Stimulated activated CD8-positive, alpha-beta memory T cell treated with anti-CD3 and anti-CD28 coated beads, Interleukin-15, amount 100 ng/mL, for 4 hours (primary cell): ENCODE measurements around the gene NLRX1.
"Not testable (repeated sequence)": the region's sequence is repeated elsewhere in the genome, so short reads cannot be mapped to it uniquely, and the experiment has no call there.

ENCODE experiments used
- DNase-seq, 2 donors: peaks; one replicate each; pipeline ENCODE4 v3.0.0-alpha.2; 2020; ENCODE audit warnings: low read depth in 2 of 2

The NLRX1 gene

DNA sequence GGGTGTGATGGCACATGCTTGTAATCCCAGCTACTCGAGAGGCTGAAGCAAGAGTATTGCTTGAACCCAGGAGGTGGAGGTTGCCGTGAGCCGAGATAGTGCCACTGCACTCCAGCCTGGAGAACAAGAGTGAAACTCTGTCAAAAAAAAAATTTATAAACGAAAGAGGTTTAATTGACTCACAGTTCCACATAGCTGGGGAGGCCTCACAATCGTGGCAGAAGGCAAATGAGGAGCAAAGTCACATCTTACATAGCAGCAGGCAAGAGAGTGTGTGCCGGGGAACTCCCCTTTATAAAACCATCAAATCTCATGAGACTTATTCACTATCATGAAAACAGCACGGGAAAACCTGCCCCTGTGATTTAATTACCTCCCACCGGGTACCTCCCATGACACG lies 15.9 kb downstream of the NLRX1 start:
- not testable (repeated sequence) for DNase-seq

DNA sequence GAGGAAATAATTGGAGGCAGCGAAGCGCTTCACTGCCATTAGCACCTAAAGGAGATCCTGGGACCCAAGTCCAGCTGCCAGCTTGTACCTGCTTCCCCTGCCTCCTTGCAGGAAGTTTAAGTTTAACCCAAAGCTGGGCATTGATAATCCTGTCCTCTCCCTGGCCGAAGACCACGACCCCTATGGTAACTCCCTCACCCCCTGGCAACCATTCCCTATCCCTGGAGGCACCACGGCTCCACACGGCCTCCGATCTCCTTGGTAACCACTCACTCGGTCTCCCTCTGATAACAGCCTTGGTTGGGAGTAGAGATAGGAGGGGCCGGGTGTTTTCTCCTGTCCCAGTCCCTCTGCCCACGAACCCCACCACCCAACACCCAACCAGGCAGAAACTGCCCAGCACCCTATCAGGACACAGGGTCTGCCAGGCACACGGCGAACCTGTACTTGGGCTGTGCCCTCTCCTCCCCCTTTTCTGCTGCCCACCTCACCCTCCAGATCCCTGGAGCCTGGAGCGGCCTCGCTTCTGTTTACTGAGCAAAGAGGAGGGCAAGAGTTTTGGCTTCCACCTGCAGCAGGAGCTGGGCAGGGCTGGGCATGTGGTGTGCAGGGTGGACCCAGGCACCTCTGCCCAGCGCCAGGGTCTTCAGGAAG lies 17.6 kb downstream of the NLRX1 start:
- no peak for DNase-seq

DNA sequence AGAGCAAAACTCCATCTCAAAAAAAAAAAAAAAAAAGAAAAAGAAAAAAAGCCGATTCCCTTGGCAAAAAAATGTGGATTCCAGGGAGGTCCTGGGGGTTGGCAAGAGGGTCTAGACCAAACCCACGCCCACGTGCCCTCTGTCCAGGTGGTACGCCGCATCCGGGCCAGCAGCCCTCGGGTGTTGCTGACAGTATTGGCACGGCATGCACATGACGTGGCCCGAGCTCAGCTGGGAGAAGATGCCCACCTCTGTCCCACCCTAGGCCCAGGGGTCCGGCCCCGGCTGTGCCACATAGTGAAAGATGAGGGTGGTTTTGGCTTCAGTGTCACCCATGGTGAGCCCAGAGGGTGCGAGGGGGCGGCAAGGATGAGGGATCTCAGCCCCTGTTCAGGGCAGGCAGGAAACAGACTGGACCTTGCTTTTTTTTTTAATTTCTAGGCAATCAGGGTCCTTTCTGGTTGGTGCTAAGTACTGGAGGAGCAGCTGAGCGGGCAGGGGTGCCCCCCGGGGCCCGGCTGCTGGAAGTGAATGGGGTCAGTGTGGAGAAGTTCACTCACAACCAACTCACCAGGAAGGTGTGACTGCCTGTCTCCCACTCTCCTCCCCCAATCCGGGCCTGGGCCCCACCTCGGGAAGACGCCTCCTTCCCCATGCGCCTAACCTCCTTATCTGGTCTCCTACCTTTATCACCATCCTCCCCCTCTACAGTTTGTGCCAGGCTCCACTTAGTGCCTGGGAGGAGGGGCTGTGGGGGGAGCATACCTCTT lies 18.8 kb downstream of the NLRX1 start:
- no peak for DNase-seq

DNA sequence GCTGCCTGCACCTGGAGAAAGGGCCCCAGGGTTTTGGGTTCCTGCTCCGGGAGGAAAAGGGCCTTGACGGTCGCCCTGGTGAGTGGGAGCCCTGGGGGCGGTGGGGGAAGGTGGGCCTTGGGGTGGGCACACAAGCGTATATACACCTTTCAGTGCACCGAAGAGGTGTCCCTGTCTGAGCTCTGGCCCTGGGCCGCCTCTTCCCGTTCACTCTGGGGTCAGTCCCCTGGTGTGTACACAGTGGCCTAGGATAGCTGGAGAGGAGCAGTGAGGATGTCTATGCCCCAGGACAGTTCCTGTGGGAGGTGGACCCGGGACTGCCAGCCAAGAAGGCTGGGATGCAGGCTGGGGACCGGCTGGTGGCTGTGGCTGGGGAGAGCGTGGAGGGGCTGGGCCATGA lies 19.5 kb downstream of the NLRX1 start:
- no peak for DNase-seq

- DNase-seq: no peak
Observed at GRCh38 chr11:119188887-119189286, 20.4 kb downstream of the NLRX1 start.

- no peak for DNase-seq
Observed at GRCh38 chr11:119189393-119189792, 20.9 kb downstream of the NLRX1 start.

DNA sequence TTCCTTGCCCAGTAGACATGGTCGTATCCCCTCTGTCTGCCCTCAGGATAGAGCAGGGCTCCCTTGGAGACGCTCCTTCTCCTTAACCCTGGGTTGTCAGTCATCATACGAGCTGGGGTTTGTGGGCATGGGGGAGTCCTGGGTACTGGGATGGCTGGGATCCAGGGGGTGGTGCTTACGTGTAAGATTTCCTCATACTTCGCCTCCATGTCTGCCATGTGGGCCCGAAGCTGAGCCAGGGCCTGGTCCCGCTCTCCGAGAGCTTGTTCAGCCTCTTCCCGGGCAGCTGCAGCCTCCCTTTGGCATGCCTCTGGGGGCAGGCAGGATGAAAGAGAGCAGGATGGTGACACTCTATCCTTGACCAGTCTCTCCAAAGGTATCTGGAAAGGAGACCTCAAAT lies 22.0 kb downstream of the NLRX1 start:
- DNase-seq: no peak

DNA sequence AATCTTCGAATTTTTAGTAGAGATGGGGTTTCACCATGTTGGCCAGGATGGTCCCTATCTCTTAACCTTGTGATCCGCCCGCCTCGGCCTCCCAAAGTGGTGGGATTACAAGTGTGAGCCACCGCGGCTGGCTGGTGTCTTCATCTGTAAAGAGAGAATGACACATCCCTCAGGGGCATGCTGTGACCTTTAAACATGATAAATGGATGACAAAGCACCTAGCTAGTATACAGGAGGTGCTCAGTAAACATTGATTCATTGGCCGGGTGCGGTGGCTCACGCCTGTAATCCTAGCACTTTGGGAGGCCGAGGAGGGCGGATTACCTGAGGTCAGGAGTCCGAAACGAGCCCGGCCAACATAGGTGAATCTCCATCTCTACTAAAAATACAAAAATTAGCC lies 22.7 kb downstream of the NLRX1 start:
- not testable (repeated sequence) for DNase-seq

GRCh38 chr11:119192111-119192510 lies 23.6 kb downstream of the NLRX1 start:
- DNase-seq: no peak

DNA sequence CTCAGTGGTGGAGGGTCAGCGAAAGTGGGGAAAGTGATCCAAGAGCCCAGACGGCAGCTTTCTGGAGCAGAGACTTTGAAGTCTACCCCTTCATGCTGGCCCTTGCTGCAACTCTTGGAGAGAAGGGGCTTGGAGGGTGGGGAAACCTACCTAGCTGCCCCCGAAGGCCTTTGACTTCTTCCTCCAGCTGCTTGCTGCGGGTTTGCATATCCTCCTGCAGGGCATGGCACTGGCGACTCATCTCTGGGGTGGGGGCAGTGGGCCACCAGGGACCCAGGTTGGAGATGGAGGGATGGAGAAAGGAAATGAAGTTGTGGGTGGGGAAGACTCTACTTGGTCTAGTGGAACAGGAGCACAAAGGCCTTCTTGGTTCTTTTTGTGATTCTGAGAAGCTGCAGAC lies 24.5 kb downstream of the NLRX1 start:
- DNase-seq: no peak

GRCh38 chr11:119193626-119194025 lies 25.1 kb downstream of the NLRX1 start:
- no peak for DNase-seq

DNA sequence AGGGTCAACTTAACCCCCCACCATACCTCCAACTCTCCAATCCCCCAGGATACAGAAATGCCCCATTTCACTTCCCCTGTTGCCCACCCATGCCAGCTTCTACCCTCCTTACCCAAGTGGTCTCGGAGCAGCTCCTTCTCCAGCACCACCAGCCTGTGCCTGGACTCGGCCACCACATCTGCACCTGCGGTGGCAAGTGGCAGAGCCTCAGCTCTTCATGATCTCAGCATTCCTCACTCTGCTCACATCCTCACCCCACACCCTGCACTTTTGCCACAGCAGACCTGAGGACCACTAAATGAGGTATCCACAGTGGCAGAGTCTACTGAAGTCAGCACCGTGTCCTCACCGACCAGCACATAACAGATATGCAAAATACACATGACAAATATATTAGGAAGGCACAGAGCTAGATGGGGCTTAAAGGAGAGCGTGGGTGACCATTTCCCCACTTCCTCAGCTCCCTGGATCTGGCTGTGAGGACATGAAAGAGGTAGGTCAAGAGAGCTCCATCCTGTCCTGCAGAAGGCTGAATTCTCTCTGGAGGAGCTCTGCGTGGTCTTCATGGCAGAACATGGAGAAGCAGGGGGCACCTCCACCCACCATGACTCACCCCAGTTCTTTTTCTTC lies 26.4 kb downstream of the NLRX1 start:
- DNase-seq: no peak

GRCh38 chr11:119195680-119196079 lies 27.2 kb downstream of the NLRX1 start:
- DNase-seq: no peak

DNA sequence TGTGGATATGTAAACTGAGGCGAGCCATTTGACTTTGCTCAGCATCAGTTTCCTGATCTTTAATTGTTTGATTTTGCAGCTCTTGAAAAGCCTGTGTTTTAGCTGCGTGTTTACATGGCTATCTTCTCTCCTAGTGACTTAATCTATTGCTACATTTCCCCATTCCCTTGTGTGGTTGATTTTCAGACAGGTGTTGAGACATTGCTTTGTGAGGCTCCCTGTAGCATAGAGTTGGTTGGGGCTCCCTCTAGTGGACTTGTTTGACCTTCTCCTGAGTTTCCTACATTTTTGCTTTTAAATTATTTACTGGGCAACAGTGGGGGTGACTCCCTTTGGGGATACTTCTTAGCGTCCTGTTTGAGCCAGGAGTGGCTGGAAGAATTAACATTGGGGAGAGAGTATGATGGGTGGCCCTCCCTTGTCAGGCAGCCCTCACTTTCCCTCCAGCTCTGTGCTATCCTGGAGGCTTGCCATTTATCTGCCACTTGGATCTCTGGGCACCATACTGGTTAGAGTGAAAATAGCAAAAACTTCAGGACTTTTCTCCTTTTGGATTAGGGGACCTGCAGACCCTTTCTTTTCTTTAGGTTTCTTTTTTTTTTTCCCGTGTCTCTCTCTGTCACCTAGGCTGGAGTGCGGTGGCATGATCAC lies 28.4 kb downstream of the NLRX1 start:
- peak; percentile 6 to 44 for DNase-seq

DNA sequence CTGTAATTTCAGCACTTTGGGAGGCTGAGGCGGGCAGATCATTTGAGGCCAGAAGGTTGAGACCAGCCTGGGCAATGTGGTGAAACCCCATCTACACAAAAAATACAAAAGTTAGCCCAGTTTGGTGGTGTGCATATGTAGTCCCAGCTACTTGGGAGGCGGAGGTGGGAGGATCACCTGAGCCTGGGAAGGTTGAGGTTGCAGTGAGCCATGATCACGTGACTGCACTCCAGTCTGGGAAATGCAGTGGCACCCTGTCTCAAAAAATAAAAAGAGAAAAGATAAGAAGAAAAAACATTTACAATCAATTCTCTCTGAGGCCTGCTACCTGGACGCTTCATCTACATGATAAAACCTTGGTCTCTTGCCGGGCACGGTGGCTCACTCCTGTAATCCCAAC lies 30.4 kb downstream of the NLRX1 start:
- DNase-seq: no peak

DNA sequence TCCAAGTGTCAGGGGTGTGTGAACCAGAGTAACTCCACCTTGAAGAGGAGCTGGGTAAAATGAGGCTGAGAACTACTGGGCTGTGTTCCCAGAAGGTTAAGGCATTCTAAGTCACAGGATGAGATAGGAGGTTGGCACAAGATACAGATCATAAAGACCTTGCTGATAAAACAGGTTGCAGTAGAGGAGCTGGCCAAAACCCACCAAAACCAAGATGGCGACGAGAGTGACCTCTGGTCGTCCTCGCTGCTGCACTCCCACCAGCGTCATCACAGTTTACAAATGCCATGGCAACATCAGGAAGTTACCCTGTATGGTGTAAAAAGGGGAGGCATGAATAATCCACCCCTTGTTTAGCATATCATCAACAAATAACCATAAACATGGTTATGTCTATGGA lies 32.7 kb downstream of the NLRX1 start:
- DNase-seq: not testable (repeated sequence)

DNA sequence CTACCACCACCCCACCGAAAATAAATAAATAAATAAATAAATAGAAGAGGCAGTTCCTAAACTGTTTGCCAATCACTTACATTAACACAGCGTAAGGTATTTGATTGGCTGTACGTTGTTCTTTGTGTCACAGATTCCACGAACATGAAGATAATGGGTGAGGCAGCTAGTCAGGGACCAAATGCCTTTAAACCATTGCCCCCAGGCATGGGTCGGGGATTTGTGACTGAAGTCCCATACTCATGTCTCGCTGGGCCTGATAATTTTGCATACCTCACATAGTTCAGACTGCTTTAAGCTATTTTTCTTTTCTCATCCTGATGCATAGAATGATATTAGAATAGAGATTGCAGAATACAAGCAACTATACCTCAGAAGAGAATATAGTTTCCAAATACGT lies 34.0 kb downstream of the NLRX1 start:
- DNase-seq: no peak

DNA sequence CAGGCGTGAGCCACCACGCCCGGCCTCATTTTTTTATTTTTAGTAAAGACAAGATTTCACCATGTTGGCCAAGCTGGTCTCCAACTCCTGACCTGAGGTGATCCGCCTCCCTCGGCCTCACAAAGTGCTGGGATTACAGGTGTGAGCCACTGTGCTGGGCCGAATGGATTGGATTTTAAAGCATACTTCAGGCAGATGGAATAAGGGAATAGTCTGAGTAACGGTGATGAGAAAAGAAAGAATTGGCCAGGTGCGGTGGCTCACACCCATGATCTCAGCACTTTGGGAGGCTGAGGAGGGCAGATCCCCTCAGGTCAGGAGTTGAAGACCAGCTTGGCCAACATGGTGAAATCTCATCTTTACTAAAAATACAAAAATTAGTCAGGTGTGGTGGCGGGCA lies 35.5 kb downstream of the NLRX1 start:
- no peak for DNase-seq

DNA sequence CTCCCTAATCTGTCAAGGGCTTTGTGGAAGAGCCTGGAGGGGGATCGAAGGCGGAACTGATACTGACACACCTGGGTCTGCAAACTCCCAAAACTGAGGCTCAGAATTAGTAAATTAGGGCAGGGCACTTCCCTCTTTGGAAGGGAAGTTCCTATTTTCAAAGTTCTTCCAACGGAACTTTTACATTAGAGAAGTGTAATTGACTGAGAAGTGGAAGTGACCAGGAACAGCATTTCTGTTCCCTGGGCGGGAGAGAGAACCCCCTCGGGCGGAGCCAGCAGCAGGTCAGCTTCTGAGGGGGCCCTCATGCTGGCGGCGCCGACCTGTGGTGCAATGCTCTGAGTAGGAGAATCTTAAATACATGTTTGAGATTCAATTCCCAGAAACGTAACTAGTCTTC lies 36.6 kb downstream of the NLRX1 start:
- no peak for DNase-seq

DNA sequence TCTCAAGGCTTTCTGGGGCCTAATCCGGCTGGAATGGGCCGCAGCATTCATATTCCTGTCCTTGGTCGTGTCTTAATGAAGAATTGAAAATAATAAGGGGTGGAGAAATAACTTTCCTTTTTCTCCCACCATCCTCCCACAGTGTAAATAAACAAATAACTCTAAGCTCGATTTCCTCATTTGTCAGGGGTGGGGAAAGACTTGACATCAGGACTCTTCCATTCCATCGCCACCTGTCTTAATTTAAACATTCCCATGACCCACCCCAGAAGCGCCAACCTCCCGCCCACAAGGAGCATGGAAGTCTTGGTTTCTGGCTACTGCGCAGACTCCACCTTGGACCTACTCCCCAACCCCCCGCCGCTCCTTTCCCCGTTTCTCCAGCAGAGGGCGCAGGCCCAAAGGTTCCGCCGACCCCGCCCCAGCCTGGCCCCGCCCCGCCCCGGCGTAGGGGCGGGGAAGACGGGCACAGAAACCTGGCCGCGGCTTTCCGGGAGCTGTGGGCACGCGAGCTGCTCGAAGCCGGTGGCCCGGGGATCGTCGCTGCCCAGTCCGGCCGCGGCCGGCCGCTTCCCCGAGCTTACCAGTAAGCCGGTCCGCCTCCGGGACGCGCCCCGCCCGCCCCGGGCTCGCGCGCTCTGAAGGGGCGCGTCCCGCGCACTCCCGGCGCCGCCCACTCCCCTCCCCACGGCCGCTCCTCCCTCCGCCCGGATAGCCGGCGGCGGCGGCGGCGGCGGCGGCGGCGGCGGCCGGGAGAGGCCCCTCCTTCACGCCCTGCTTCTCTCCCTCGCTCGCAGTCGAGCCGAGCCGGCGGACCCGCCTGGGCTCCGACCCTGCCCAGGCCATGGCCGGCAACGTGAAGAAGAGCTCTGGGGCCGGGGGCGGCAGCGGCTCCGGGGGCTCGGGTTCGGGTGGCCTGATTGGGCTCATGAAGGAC lies 37.3 kb downstream of the NLRX1 start, which contains the start of gene CBL:
TSS of gene CBL (plus strand) at position 766 of the 937 bp plus-strand sequence. CDS start at position 845, 79 bp downstream.
- DNase-seq: peak; percentile 89 to 93
